GM18526 (cell line): ENCODE results near the gene HPDL.
A peak's percentile ranks its signal among the peaks of the same experiment; 100 is the strongest.

ENCODE experiments used
- POLR2A ChIP-seq: IDR thresholded peaks from 3 replicates; pipeline ENCODE4 v1.6.1; 2011; ENCODE audit not compliant: insufficient read length; ENCODE audit errors: extremely low read depth

The HPDL gene

DNA sequence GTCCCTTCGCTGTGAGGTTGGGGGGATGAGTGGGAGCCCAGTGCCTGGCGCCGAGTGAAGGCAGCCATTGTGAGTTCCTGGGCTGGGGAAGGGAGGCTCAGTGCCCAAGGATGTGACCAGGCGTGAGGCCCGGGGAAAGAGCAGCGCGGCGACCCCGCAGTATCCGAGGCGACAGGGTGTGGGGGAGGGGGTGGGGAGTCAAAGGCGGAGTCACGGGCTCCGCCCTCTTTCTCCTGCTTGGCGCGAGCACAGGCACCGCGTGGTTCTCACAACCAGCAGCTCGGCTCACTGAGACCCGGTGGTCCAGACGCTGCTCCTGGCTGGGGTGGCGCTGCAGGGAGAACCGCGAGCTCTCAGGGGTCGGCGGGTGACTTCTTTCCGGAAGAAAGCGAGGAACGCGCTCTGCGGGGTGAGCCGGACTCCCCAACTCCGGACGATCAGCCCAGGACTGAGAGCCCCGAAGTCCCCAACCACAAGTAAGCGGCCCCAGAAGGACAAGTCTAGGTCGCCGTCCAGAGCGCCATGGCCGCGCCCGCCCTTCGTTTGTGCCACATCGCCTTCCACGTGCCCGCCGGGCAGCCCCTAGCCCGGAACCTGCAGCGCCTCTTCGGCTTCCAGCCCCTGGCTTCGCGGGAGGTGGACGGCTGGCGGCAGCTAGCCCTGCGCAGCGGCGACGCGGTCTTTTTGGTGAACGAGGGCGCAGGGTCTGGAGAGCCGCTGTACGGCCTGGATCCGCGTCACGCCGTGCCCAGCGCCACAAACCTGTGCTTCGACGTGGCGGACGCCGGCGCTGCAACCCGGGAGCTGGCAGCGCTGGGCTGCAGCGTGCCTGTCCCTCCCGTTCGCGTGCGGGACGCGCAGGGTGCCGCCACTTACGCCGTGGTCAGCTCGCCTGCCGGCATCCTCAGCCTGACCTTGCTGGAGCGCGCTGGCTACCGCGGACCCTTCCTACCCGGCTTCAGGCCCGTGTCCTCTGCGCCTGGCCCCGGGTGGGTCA, at the start of gene HPDL:
Gene HPDL, plus strand, starts transcription at position 269 of the 997 bp plus-strand sequence. Its CDS starts 254 bp downstream, at position 523.
- peak; percentile 83 for TF ChIP-seq POLR2A

GRCh38 chr1:45282351-45282750, 44.3 kb upstream of the HPDL start:
- TF ChIP-seq POLR2A: no peak

DNA sequence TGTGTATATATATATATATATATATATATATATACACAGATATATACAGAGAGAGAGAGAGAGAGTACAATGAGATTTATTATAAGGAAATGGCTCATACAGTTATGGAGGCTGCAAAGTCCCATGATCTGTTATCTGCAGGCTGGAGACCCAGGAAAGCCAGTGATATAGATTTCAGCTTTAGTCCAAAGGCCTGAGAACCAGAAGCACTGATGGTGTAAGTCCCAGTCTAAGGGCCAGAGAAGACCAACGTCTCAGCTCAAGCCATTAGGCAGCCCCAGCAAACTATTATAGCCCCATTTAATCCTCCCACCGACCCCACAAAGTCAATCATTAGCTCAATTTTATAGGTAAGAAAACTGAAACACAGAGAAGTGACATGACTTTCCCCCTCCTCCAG, 35.0 kb upstream of the HPDL start:
- no peak for TF ChIP-seq POLR2A

GRCh38 chr1:45297666-45298356, 28.9 kb upstream of the HPDL start:
- TF ChIP-seq POLR2A: no peak

DNA sequence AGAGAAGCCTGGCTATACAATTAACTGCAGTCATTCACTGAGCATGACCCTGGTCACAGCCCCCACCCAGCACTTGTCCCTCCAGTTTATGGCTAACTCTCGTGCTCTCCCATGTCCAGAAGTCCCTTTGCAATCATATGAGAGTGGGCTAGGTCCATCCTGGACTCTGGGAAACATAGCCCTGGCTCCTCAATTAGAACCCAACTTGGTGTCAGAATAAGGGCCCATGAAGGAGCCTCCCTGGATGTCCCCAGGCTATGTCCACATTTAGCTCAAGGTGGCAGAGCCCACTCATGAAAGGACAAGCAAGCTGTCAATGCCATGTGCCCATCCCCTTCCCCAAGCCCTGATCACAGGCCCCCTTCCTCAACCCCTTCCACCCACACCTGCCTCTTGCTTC, 27.4 kb upstream of the HPDL start:
- TF ChIP-seq POLR2A: no peak

DNA sequence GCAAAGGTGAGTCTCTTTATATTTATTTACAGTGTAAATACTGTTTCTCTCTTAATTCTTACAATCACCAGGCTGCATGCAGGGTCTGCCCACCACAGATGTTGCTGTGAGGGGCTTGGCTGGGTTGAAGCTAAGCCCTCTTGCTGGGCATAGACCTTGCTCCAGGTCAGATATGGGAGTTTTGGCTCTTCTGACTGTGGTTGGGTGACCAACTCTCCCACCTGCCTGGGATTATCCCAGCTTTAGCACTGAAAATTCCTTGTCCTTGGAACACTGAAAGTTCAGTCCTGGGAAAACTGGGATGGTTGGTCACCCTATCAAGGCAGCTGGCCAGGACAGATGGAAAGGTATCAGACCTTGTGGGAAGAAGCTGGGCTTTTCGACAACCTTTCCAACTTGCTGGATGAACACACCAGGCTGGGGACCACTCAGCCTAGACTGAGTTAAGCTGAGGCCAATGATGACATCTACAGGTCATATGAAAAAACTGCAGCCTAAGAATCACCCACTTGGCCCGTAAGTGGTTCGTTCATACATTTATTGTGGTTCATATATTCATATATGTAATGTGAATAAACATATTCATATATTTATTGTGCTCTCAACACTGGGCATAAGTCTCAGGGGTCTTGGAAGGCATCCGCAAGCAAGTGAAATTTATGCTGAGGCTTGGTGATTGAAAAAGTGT, 26.6 kb upstream of the HPDL start:
- TF ChIP-seq POLR2A: no peak

- TF ChIP-seq POLR2A: no peak
Observed at GRCh38 chr1:45300669-45300997, 26.1 kb upstream of the HPDL start.

- TF ChIP-seq POLR2A: no peak
Observed at GRCh38 chr1:45302505-45303150, 24.1 kb upstream of the HPDL start.

DNA sequence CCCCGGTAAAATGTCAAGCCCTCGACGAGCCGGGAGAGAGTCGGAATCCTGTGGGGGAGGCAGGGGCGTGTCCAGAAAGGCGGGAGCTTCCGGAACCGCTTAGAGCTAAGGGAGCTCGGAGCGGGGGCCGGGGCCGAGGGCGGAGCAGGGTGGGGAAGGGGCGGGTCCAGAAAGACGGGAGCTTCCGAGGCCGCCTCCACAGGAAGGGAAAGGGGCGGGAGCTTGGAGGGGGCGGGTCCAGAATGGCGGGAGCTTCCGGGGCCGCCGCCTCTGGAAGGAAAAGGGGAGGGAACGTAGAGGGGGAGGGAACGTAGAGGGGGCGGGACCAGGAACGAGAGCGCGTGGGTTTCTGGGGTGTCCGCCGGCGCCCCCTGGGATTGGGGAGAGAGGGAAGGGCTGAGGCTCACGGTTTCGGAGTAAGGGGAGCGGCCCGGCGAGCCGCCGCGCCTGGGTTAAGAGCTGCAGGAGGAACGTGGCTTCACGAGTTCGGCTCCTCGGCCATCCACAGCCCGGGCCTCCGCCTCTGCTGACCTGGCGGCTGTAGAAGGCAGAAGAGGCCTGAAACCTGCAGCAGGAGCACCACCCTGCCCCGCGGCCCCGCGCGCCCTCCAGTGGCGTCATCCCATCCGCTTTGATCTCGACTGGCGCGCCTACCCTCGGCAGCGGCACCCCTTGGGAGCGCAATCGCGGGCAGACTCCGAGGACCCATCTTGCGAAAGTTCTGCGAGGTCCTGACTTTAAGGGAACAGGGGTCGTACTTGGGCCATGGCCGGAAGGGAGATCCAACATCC, 23.0 kb upstream of the HPDL start:
- TF ChIP-seq POLR2A: peak; percentile 72

GRCh38 chr1:45304311-45305081, 22.2 kb upstream of the HPDL start:
- no peak for TF ChIP-seq POLR2A

- no peak for TF ChIP-seq POLR2A
Observed at GRCh38 chr1:45305231-45305630, 21.5 kb upstream of the HPDL start.

- no peak for TF ChIP-seq POLR2A
Observed at GRCh38 chr1:45306319-45306718, 20.4 kb upstream of the HPDL start.

DNA sequence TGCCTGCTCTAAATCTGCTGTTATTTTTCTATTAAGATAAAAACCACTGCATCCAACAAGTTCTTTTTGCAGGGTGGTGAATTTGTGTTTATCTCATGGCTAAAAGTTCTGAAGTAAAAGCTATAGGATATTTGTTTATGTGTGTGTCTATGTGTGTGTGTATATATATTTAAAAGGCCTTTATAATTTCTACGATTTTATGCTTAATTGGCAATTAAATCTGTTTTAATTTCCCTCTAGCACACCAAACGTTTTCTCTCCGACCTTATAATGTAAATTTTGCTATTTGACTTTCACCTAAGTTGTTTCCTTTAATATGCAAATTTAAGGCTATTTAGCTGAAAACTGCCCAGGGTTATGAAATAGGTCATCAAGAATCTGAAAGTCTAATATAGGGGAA, 19.8 kb upstream of the HPDL start:
- TF ChIP-seq POLR2A: no peak

GRCh38 chr1:45314266-45314665, 12.4 kb upstream of the HPDL start:
- TF ChIP-seq POLR2A: no peak

GRCh38 chr1:45317166-45317565, 9.5 kb upstream of the HPDL start:
- no peak for TF ChIP-seq POLR2A
